SK-N-MC (cell line): ENCODE results near the gene COL18A1.

Source experiments
- EZH2 ChIP-seq: fragments of 200-600 bp; sonication (generic); IDR thresholded peaks from one replicate; pipeline ENCODE4 v1.6.1; 2017; ENCODE audit warnings: antibody characterized with exemption
- POLR2AphosphoS5 ChIP-seq: IDR thresholded peaks from 2 replicates; pipeline ENCODE4 v1.6.1; 2012; ENCODE audit warnings: mild to moderate bottlenecking, low read depth, low read length, borderline replicate concordance

GRCh38 chr21:45419162-45419561 is 14.2 kb downstream of the COL18A1 start:
- TF ChIP-seq EZH2 (no peak), POLR2AphosphoS5 (no peak)
